PC-9 (cell line): ENCODE measurements around the gene MYO1E.
"Not testable (repeated sequence)": the region's sequence is repeated elsewhere in the genome, so short reads cannot be mapped to it uniquely, and the experiment has no call there.

Experiments used
- CTCF ChIP-seq: fragments of 200-600 bp; sonication (generic); conservative IDR thresholded peaks from 2 replicates; pipeline ENCODE4 v1.6.1; 2017; ENCODE audit warnings: mixed run types, antibody characterized with exemption, mild to moderate bottlenecking, moderate library complexity
- EZH2 ChIP-seq: fragments of 200-600 bp; sonication (generic); IDR thresholded peaks from 2 replicates; pipeline ENCODE4 v1.8.0; 2017; ENCODE audit warnings: antibody characterized with exemption, low read depth

- not testable (repeated sequence) for TF ChIP-seq CTCF, EZH2
Measured at GRCh38 chr15:59127255-59127654, 245.4 kb downstream of the MYO1E start.
